GM19463 (cell line): ENCODE measurements around the gene PTPRN2.

Source experiments
- ATAC-seq: cut with Tn5 transposase; IDR thresholded peaks from one replicate; pipeline ENCODE4 v1.9.1; 2021; ENCODE audit warnings: mild to moderate bottlenecking, moderate library complexity; ENCODE audit not compliant: unreplicated experiment

PTPRN2 gene

DNA sequence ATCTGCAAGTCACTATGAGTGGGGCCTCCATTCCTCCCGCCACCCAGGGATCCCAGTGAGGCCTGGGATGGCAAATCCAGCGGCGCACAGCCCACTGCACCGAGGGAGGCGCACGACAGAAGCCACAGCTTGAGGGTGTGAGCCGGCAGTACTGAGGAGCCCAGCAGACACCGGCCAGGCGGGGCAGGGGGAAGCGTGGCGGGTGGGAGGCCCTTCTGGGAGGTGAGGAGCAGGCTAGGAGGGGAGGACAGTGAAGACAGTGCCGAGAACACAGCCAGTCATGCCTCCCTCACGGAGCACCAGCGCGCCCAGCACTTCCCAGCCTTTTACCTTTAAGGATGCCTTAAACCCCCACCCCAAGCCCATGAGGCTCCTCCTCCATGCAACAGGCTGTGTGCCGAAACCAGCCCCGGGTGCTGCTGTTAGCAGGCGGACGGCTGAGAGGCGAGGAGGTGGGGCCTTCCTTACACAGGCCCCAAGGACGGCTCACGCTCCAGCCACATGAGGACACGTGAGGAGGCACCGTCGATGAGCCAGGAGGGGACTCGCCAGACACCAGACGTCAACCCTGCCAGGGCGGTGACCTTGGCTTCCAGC lies 258.5 kb downstream of the PTPRN2 start:
- ATAC-seq: no peak

DNA sequence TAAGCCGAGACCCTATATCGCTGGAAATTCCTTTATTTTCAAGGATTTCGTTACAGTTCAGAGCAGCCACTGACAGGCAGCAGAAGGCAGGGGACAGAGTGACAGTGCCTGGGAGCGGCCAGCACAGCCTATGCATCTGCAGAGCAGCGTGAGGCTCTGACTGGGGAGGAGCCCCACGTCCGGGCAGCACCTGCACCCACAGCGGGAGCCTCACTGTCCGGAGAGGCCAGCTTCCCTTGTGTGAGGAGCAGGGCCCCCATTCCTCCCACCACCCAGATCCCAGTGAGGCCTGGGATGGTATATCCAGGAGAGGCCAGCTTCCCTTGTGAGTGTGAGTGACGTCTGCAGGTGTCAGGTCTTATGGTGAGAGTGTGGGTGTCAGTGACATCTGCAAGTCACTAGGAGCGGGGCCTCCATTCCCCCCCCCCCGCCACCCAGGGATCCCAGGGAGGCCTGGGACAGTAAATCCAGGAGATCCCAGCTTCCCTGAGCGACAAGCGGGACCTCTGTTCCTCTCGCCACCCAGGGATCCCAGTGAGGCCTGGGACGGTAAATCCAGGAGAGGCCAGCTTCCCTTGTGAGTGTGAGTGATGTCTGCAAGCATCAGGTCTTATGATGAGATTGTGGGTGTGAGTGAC lies 259.1 kb downstream of the PTPRN2 start:
- no peak for ATAC-seq

- no peak for ATAC-seq
Measured at GRCh38 chr7:158327571-158328180, 259.9 kb downstream of the PTPRN2 start.

- no peak for ATAC-seq
Measured at GRCh38 chr7:158327012-158327411, 260.6 kb downstream of the PTPRN2 start.

DNA sequence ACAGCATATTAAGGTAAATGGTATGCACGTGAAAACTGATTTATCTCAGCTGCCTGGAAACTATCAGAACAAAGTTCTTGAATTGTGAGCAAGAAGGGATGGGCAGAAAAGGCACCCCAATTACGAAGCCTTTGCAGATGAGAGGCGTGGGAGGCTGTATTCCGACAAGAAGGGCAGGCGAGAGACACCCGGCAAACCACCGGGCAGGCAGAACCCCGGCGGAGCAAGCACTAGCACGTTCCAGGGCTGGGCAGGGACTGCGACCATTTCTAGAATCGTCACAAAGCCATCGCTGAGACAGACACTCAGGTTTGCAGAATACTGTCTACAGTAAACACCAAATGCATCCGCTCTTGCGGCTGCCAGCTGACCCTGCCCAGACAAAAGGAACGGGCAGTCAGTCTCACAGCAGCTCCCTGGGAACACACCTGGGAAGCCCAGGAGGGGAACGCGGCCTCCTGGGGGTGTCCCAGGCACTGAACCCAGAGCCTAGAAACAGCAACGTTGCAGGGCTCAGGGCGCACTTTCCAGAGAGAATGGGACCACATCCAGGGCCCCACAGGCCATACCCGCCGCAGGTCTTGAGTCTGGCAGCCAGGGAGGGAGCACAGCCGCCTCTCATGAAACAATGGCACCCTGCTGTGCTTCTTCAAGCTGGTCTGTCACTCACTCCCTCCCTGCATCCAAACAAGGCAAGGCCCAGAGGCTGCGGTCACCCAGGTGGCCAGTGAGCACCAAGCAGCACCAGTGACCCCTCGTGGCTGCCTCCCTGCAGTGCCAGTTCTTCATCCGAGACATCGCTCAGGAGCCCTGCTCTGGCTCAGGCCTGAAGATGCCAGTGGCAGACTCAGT lies 261.9 kb downstream of the PTPRN2 start:
- no peak for ATAC-seq

DNA sequence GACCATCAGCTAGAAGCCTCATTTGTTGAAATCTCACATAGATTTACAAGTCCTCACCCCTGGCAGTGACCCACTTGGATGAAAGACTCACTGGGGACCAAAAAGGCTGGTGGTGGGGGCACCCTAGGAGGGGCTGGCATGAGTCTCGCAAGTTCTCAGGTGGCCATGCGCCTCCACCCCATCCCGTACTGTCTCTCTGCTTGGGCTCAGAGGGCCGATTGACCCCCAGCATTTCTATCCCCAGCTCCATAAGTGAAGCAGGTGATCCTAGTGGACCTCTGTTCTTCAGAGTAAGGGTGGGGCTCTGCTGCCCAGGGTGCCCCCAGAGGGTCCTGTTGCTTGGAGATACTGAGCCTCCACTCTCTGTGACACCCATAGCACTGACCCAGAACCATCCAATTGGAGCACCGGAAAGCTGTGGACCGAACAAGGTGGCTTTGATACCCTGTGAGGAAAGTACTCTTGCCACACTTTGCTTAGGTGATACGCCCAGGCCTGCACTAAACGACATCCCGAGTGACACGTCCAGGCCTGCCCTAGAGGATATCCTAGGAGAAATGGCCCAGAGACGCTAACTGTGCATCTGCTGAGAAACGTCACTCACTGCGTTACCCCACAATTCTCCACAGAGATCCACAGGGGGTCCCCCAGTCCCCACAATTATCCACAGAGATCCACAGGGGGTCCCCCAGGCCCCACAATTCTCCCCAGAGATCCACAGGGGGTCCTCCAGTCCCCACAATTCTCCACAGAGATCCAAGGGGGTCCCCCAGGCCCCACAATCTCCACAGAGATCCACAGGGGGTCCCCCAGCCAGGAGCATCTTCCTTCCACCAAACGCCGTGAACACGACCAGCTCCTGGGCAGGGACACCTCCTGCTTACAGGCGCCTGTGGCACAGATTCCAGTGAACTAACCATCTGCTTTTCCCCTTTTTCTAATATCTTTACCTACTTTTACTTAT lies 262.9 kb downstream of the PTPRN2 start:
- no peak for ATAC-seq

- no peak for ATAC-seq
Measured at GRCh38 chr7:158323741-158324396, 263.8 kb downstream of the PTPRN2 start.

DNA sequence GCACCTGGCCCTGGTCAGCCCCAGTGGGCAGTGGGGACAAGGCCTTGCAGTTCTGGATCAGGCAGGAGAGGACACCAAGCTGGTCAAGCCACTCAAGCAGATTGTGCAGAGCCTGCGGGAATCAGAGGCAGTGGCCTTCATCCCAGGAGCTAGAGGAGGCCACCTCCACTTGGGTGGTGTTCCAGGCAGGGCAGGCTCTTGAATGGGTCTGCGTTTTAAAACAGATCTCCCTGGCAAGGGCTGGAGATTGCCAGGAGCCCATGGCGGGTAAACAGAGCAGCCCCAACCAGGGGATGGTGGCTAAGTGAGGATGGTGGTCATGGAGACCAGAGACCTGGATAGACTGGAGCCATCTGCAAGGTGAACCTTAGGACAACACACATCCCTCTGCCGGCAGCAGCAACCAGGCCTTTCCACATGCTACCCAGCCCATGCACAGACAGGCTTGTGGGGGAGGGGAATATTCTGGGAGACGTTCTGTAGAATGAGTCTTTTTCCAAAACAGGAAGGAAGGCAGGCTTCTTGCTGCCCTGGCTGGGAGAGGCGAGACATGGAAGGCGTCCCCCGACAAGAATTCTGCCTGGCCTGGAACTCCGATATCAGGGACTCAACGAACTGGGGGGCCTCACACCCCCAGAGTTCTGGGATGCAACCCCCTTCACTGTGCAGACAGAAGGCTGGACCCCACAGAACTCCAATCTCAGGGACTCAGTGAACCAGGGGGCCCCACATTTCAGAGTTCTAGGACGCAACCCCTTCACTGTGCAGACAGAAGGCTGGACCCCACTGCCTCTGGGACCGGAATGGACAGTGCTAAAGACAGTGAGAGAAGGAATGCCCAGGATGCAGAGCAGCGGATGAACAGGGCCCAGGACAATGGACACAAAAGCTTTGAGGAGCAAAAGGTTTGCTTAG lies 264.8 kb downstream of the PTPRN2 start:
- no peak for ATAC-seq

GRCh38 chr7:158321936-158322615 lies 265.5 kb downstream of the PTPRN2 start:
- no peak for ATAC-seq

DNA sequence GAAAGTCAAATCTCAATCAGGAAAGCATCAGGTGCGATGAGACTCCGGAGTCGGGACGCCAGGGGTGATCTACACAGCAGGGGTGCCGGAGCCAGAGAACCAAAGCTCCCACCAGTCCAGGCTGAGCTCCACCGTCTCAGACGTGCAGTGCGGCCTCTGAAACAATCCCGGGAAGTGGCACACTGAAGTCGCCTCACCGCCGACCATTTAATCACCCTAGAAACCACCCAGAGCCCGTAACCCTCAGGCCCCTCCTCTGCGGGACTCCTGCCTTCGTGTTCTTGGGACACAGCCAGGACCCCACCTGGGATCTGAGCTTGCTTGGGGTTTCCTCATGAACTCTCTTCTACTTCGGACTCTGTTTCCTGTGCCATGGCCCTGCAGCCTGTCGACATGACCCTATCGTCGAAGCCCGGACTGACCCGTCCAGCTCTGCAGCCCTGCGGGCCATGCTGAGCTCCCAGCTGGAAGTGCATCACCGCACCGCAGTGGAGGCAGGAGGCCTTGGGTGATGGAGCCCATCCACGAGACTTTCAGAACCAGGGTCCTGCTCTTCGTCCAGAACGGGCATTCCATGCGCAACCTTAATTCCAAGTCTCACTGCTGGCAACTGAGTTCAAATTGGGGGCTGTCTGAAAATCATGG lies 266.4 kb downstream of the PTPRN2 start:
- no peak for ATAC-seq

- no peak for ATAC-seq
Measured at GRCh38 chr7:158320328-158320727, 267.3 kb downstream of the PTPRN2 start.

- no peak for ATAC-seq
Measured at GRCh38 chr7:158318511-158318913, 269.1 kb downstream of the PTPRN2 start.

- no peak for ATAC-seq
Measured at GRCh38 chr7:158317238-158318205, 270.1 kb downstream of the PTPRN2 start.

DNA sequence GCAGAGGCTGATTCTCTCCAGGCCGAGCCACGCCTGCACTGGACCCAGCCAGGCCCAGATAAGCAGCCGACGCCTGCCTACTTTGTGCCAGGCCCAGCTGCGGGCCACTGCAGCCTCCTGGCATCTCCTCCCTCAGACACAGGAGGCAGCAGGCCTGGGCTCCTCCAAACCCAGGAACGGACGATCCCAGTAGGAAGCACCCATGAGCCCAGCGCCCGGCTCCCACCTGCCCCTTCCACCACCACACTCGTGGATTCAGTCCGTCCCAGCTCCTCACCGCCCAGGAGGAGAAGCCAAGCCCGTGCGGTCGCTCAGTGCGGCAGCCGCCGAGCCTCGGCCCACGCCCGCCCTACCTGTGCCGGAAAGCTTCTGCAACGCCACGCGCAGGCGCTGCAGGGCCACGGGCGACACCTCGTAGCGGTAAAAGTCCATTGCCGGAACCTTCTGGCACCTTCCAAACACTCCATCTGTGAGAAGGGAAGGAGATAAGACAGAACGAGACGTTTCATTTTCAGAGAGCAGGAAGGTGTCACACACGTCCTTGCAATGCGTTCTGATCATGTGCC lies 271.1 kb downstream of the PTPRN2 start:
- ATAC-seq: no peak

DNA sequence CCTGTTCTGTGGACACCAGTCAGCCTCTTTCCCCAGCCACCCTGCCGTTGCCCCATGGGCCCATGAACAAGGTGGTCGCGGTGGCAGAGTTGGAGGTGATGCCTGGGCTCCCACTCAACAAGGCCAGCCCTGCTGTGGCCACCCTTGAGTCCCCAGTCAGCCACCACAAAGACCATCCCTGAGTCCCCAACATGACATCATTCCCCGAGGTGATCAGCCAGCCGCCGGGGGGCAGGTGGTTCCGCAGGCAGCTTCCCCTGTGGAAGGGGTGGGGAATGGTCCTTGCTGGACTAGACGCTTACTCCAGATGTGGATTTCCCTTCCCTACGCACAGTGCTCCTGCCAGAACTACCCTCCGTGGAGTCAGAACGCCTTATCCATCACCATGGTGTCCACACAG lies 271.7 kb downstream of the PTPRN2 start:
- ATAC-seq: no peak

DNA sequence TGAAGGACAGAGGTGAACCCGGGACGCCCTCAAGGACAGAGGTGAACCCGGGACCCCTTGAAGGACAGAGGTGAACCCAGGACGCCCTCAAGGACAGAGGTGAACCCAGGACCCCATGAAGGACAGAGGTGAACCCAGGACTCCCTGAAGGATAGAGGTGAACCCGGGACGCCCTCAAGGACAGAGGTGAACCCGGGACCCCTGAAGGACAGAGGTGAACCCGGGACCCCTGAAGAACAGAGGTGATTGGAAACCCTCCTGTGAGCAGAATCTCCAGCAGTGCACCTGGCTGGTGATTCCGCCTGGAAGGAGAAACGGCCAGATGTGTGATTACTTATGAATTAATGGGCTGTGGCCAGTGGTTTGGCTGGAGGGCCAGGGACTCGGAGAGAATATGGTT lies 272.3 kb downstream of the PTPRN2 start:
- ATAC-seq: no peak
